ENCODE measurements around the gene EME1. TPM values are rescaled to one million over a fixed set of nuclear protein-coding genes. Genes with fewer than 3 reads are reported as not detected.

EME1 gene
- total RNA-seq, 1 experiment from 2014 or later = 9.5 TPM

DNA sequence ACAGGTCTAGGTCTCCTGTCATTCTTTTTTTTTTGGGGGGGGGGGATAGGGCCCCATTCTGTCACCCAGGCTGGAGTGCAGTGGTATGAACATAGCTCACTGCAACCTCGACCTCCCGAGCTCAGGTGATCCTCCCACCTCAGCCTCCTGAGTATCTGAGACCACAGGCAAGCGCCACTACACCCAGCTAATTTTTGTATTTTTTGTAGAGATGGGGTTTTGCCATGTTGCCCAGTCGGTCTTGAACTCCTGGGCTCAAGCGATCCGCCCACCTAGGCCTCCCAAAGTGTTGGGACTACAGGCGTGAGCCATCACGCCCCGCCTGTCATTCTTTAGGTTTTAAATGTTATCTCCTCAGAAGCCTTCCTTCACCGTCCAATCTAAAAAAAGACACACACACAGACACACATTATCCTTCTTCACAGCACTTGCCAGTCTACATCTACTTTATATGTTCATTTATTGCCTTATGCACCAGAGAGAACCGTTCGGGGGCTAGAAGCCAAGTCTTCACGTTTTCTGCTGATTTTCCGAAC is 739 bp upstream of the EME1 start:
- no peaks in the 10 kb centered on the region for H3K27me3 ChIP-seq
- H3K36me3 ChIP-seq = peaks cover 50% of the 10 kb centered on the region
- no peak for DNase-seq
- H3K9me3 ChIP-seq = no peaks in the 10 kb centered on the region
- H3K4me3 ChIP-seq = peak overlapping the region; percentile 79

DNA sequence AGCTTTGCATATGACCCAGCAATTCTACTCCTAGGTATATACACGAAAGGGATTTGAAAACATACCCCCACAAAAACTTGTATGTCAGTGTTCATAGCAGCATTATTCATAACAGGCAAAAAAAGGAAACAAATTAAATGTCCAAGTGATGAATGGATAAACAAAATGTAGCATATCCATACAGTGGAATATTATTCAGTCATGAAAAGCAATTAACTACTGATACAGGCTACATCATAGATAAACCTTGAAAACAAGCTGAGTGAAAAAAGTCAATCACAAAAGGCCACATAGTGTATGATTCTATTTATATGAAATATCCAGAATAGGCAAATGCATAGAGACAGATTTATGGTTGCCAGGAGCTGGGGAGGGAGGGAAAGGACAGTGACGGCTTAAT is 676 bp downstream of the EME1 start:
- DNase-seq = no peak
- Histone ChIP-seq H3K27me3 (no peaks in the 10 kb centered on the region), H3K9me3 (no peaks in the 10 kb centered on the region), H3K36me3 (peaks cover 44% of the 10 kb centered on the region), H3K4me3 (peak overlapping the region; percentile 79)

DNA sequence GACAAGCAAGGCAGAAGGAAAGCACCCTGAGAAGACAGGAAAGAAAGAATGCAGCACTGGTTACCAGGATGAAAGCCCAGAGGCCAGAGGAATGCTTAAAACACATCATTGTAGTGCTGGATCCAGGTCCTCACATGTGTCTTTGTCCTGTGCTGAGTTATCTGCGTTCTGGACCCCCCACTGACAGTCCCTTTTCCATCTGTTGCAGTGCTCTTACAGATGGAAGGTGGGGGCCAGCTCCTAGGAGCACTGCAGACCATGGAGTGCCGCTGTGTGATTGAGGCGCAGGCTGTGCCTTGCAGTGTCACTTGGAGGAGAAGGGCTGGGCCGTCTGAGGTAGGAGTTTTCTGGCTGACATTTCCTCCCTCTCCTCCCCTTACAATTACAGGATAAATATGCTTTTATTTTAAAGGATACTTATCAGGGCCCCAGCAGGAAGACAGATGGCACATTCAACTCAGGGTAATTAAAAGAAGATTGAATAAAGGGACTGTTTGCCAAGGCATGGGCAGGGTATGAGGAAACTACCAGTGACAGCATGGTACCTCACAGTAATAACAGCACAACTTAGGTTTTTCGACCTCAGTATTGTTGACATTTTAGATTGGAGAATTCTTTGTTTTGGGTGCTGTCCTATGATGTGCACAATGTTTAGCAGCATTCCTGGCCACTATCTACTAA is 3.0 kb downstream of the EME1 start:
- Histone ChIP-seq H3K9me3 (no peaks in the 10 kb centered on the region), H3K27me3 (no peaks in the 10 kb centered on the region), H3K36me3 (peaks cover 45% of the 10 kb centered on the region), H3K4me3 (no peak overlapping the region)
- no peak for DNase-seq

DNA sequence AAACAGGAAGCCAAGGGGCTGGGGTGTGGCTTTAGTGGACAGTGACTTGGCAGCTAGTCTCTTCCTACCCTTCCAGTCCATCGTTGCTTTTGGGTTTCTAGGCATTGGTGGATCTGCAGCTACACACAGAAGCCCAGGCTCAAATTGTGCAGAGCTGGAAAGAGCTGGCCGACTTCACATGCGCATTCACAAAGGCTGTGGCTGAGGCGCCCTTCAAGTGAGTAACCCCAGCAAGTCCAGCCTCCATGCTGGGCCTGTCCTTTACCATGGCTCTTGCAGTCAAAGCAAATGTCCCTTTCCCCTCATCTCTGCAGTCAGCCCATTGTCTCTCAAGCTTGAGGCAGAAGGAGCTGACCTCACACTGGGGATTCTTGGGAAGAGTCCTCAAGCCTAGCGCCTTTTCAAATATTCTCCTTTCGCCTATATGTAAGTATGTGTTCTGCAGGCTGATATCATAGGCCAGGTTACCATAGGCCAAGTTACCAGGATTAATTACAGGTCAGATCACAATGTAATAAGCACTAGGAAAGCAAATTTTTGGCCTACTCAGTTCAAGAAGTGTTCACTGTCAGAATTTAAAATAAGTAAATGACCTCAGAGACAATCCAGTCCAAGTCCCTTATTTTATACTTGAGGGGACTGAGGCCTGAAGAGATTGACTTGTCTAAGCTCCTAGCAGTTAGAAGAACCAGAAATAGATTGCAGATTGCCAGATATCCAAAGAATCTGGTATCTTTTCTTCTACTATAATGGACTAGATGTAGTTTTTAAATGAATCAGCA is 6.5 kb downstream of the EME1 start:
- no peaks in the 10 kb centered on the region for H3K9me3 ChIP-seq
- peaks cover 70% of the 10 kb centered on the region for H3K36me3 ChIP-seq
- DNase-seq = no peak

DNA sequence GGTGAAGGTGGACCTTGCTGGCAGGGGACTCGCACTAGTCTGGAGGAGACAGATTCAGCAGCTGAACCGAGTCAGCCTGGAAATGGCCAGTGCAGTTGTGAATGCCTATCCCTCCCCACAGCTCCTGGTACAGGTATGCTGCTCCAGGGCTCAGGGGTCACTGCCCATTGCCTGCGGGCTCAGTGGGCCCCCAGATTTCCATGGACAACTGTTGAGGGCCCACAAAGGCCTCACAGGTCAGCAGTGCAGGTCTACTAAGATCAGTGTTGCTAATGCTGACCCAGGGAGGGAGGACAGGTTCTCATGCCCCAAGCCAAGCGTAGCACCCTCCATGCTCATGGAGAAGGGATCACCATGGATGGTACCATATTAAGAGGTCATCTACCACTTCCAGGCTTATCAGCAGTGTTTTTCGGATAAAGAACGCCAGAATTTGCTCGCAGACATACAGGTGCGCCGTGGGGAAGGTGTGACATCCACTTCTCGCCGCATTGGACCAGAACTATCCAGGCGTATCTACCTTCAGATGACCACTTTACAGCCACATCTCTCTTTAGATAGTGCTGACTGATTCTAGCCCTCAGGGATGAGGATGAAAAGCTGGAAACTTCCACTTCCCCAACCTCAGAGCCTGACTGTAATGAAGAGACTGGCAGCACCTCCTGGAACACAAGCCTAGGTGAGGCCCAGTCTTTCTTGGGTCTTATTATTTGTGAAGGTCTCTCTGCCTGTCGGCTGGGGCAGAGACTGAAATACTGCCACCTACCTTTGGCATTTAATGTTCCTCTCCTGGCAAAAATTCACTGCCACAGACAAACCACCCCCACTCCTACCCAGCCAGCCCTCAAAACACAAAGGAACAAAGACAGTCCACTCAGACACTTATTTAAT is 7.6 kb downstream of the EME1 start:
- H3K27me3 ChIP-seq = no peaks in the 10 kb centered on the region
- peaks cover 79% of the 10 kb centered on the region for H3K36me3 ChIP-seq
- no peaks in the 10 kb centered on the region for H3K9me3 ChIP-seq
- H3K4me3 ChIP-seq = no peak overlapping the region
- no peak for DNase-seq

More for the DNA sequence above, 6.5 kb downstream of the EME1 start:
- Histone ChIP-seq H3K27me3 (no peaks in the 10 kb centered on the region), H3K4me3 (no peak overlapping the region)

DNA sequence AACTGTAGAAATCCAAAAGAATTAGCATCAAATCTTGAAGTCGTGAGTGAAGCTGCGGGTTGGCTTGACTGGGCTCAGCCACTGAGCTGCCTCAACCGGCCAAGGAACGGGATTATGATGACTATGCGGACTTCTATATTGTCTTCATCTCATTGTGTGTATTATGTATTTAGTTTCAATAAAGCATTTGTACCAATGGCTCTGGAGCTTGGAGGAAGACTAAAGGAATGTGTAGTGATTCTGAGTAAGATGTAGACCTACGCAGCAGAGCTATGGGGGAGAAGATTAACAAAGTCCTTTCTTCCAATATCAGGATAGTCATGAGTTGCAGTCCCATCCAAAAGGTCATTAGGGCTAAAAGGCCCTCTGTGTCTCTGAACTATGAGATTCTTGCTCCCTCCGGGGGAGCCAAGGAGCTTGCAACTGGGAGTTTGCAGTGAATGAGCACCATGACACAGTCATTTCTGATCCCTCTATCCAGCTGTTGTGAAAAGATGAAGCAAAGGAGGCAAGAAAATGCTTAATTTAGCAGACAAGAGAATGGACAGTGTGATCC is 8.3 kb downstream of the EME1 start:
- DNase-seq = no peak
- no peaks in the 10 kb centered on the region for H3K9me3 ChIP-seq
- no peak overlapping the region for H3K4me3 ChIP-seq
- H3K36me3 ChIP-seq = peaks cover 83% of the 10 kb centered on the region
- H3K27me3 ChIP-seq = no peaks in the 10 kb centered on the region

DNA sequence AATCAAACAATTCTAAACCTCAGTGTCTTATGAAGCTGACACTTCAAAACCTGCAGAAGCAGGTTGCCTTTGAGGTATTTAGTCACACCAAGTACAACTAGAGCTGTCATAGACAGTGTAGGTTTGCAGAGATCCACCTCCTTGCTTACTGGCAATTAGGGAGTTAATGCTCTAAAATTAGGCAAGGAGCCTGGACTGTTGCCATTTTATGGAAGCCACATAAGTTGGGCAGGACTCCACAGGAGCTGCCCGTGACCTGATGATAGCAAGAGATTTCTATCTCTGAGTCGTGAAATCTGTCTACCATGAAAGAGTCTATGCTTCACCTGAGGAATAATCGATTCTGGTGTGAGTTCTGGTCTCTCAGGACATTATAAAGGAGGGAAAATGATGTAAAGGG is 8.9 kb downstream of the EME1 start:
- H3K27me3 ChIP-seq = no peaks in the 10 kb centered on the region
- no peak for DNase-seq
- H3K36me3 ChIP-seq = peaks cover 89% of the 10 kb centered on the region

DNA sequence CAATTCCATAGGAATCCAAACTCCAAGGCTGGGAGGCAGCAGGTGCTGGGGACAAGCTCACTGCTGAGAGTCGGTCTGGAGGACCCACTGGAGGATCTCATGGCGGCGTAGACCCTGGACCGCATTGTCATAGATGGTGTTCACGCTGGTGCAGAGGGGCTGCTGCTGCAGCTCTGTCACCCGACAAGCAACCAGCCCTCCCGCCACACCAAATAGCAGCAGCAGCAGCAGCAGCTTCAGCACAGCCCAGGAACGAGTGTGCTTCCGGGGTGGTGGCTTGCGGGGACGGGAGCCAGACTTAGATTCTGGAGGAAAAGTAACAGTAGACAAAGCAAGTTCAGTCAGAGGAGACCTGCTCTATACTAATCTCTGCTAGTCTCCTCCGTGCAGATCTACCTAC is 9.9 kb downstream of the EME1 start:
- Histone ChIP-seq H3K36me3 (peaks cover 97% of the 10 kb centered on the region), H3K9me3 (no peaks in the 10 kb centered on the region), H3K4me3 (no peak overlapping the region), H3K27me3 (no peaks in the 10 kb centered on the region)
- DNase-seq = no peak

More for the DNA sequence above, 8.9 kb downstream of the EME1 start:
- H3K4me3 ChIP-seq = no peak overlapping the region
- H3K9me3 ChIP-seq = no peaks in the 10 kb centered on the region

DNA sequence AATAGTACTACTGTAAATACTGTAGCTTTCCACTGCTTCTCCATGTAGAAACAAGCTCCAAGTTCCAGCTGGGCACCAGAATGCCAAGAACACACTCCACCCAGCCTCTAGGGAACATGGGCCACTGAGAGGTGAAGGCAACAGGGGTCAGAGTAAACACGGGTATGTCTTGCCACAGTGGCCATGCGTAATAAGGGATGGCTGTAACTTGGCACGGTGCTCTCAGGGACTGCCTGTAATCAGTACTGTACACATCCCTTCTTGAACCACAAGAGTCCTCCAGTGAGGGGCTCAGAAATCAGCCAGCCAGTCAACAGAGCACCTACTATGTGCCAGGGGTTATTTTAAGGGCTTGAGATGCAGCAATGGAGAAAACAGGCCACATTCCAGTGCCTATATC is 13.5 kb downstream of the EME1 start:
- DNase-seq = no peak
- Histone ChIP-seq H3K9me3 (no peaks in the 10 kb centered on the region), H3K27me3 (no peaks in the 10 kb centered on the region), H3K36me3 (peaks cover 98% of the 10 kb centered on the region), H3K4me3 (no peak overlapping the region)

DNA sequence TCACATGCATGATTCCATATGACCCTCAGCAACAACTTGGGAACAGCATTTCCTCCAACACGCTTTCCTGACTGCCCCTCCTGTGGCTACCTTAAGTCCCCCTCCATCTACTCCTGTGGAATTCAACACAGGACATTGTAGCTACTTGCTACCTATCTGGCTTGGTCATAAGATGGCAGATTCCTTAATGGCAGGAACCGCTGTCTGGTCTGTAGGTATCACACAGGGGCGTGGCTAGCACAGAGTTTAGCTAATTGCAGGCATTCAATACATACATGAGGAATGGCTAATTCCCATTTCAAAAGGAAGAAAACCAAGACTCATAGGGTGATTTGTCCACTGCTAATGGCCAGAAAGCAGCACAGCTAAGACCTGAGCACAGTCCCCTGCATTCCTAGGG is 15.7 kb downstream of the EME1 start:
- Histone ChIP-seq H3K9me3 (no peaks in the 10 kb centered on the region), H3K36me3 (peaks cover 99% of the 10 kb centered on the region), H3K4me3 (no peak overlapping the region)

DNA sequence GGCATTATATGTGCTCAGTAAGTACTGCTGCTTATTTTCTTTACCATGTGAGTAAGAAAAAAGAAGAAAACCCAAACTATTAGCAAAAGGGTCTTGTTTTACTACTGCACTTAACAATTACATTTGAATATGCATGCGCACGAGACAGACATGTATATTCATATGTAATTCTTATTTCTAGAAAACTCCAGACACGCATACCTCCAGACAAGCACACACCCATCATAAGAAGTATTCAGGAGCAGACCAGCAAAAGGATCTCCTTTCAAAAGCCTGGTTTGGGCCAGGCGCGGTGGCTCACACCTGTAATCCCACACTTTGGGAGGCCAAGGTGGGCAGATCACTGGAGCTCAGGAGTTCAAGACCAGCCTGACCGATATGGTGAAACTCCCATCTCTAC is 16.5 kb downstream of the EME1 start:
- H3K36me3 ChIP-seq = peaks cover 99% of the 10 kb centered on the region
- no peaks in the 10 kb centered on the region for H3K27me3 ChIP-seq
- DNase-seq = no peak
- no peak overlapping the region for H3K4me3 ChIP-seq
- no peaks in the 10 kb centered on the region for H3K9me3 ChIP-seq

More for the DNA sequence above, 15.7 kb downstream of the EME1 start:
- no peaks in the 10 kb centered on the region for H3K27me3 ChIP-seq
- no peak for DNase-seq

DNA sequence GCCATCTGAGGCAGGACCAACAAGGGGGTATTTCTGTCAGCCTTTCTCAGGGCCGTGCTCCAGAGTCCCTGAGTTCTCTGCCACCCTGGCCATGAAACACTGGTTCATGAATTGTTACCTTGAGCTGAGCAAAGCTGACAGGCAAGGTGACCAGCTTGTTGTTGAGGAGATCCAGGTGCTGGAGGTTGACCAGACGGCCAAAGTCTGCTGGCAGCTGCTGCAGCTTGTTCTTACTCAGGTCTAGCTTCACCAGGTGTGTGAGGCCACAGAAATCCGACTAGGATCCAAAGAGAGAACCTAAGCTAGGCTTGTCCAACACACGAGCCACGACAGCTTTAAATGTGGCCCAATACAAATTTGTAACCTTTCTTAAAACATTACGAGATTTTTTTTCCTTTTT is 19.6 kb downstream of the EME1 start:
- Histone ChIP-seq H3K9me3 (no peaks in the 10 kb centered on the region), H3K36me3 (peaks cover 95% of the 10 kb centered on the region), H3K4me3 (no peak overlapping the region), H3K27me3 (no peaks in the 10 kb centered on the region)
- no peak for DNase-seq

DNA sequence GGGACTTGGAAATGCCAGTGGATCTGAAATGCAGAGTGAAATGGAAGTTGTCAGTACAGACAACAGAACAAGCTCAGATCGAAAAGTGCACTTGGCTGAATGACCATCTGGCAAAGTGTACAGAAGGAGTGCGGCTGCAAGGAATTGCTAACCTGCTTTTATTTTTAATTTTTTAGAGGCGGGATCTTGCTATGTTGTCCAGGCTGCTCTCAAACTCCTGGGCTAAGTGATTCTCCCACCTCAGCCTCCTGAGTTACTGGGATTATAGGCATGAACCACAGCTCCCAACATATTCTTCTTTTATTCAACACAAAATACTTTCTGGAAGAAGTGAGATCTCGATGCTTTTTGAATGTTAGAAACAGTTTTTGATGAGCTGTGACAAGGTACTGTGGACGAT is 20.7 kb downstream of the EME1 start:
- no peaks in the 10 kb centered on the region for H3K9me3 ChIP-seq
- no peak for DNase-seq
- H3K4me3 ChIP-seq = no peak overlapping the region
- no peaks in the 10 kb centered on the region for H3K27me3 ChIP-seq
- H3K36me3 ChIP-seq = peaks cover 84% of the 10 kb centered on the region

DNA sequence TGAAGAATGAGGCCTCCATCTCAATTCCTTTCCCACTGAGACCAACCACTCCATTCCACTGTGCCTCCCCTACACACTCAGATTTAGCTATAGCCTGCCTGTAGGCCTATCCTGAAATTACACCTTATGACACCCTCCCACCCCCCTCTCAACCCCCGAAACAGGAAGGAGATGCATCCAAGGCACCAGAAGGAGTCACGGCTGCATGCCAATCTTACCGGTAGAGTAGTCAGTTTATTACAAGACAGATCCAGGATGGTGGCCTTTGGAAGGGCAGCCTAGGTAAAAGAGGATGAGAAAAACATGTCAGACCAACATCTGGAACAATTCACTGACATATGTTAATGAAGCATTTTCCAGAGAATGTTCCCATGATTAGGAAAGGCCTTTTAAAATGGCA is 21.7 kb downstream of the EME1 start:
- DNase-seq = no peak

DNA sequence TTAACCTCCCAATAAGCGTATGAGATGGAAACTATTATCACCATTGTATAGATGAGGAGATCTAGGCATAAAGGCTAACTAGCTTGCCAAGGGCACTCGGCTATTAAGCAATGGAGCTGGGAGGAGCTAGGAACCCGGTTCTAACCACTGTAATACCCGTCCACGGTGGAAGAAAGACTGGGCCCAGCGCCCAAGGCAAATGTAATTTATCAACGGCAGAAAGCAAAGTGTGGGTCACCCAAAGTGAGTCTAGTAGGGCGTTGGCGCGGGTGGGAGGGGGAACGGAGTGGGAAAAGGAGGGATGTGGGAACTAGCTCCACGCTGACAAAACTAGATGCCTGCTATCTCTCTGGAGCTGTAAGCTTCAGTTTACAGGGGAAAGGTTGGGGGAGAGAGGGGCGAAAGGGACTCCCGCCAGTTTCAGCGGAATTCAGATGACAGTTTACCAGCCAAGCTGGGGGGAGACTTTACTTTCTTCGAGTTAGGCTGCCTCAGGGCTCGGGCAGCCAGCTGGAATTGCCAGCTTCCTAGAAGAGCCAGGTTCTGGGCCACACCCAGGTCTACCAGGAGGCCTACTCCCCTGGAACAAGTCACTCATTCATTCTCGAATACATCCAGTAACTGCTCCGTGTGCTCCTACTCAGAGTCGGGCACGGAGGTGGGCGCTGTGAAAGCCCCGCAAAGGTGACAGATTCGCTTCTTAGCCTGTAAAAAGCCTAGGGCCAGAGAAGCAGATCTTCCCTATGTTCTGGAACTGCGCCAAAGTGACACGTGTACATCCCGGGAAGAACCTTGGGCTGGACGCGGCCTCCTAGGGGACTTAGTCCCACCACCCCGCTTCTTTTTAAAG is 23.5 kb downstream of the EME1 start:
- Histone ChIP-seq H3K36me3 (peaks cover 58% of the 10 kb centered on the region), H3K27me3 (no peaks in the 10 kb centered on the region), H3K9me3 (no peaks in the 10 kb centered on the region), H3K4me3 (peak overlapping the region; percentile 95)
- peak; percentile 66 for DNase-seq

More for the DNA sequence above, 21.7 kb downstream of the EME1 start:
- peaks cover 74% of the 10 kb centered on the region for H3K36me3 ChIP-seq
- no peaks in the 10 kb centered on the region for H3K9me3 ChIP-seq
- no peaks in the 10 kb centered on the region for H3K27me3 ChIP-seq
- peak overlapping the region; percentile 95 for H3K4me3 ChIP-seq
